ENCODE measurements around the gene SIX6.
"Not testable (repeated sequence)": the region's sequence is repeated elsewhere in the genome, so short reads cannot be mapped to it uniquely, and the experiment has no call there.

The SIX6 gene

GRCh38 chr14:60508707-60509437, at the start of gene SIX6:
SIX6 (plus strand) TSS chr14:60509146; CDS start chr14:60509399, 253 bp downstream.
- DNase-seq (ENCODE audit: insufficient read length, low spot score) (peak; percentile 68), FAIRE-seq (no peak)

- peak; percentile 9 for FAIRE-seq
- not testable (repeated sequence) for DNase-seq (ENCODE audit: insufficient read length, low spot score)
Measured at GRCh38 chr14:60480248-60480647, 28.7 kb upstream of the SIX6 start.

GRCh38 chr14:60482743-60483142, 26.2 kb upstream of the SIX6 start:
- FAIRE-seq (peak; percentile 89), DNase-seq (ENCODE audit: insufficient read length, low spot score) (no peak)

- FAIRE-seq (no peak), DNase-seq (ENCODE audit: insufficient read length, low spot score) (no peak)
Measured at GRCh38 chr14:60485057-60485597, 23.8 kb upstream of the SIX6 start.

- peak; percentile 78 for DNase-seq (ENCODE audit: insufficient read length, low spot score)
- FAIRE-seq = peak; percentile 99
Measured at GRCh38 chr14:60485598-60486251, 23.2 kb upstream of the SIX6 start, which contains the start of gene C14orf39. C14orf39 (minus strand) TSS chr14:60486063; CDS start chr14:60485078, 985 bp downstream.

- DNase-seq (ENCODE audit: insufficient read length, low spot score) = no peak
- FAIRE-seq = no peak
Measured at GRCh38 chr14:60487211-60487610, 21.7 kb upstream of the SIX6 start.

- no peak for FAIRE-seq
- DNase-seq (ENCODE audit: insufficient read length, low spot score) = no peak
Measured at GRCh38 chr14:60488175-60488574, 20.8 kb upstream of the SIX6 start.

- DNase-seq (ENCODE audit: insufficient read length, low spot score) = no peak
- peak; percentile 9 for FAIRE-seq
Measured at GRCh38 chr14:60490270-60490669, 18.7 kb upstream of the SIX6 start.

GRCh38 chr14:60495946-60496345, 13.0 kb upstream of the SIX6 start:
- DNase-seq (ENCODE audit: insufficient read length, low spot score) (no peak), FAIRE-seq (no peak)

GRCh38 chr14:60502541-60502940, 6.4 kb upstream of the SIX6 start:
- FAIRE-seq = no peak
- no peak for DNase-seq (ENCODE audit: insufficient read length, low spot score)

GRCh38 chr14:60505448-60505847, 3.5 kb upstream of the SIX6 start:
- FAIRE-seq (peak; percentile 65), DNase-seq (ENCODE audit: insufficient read length, low spot score) (no peak)

- peak; percentile 91 for FAIRE-seq
- no peak for DNase-seq (ENCODE audit: insufficient read length, low spot score)
Measured at GRCh38 chr14:60506010-60506409, 2.9 kb upstream of the SIX6 start.

- DNase-seq (ENCODE audit: insufficient read length, low spot score) = no peak
- no peak for FAIRE-seq
Measured at GRCh38 chr14:60506462-60506984, 2.4 kb upstream of the SIX6 start.

GRCh38 chr14:60506985-60507829, 1.7 kb upstream of the SIX6 start:
- DNase-seq (ENCODE audit: insufficient read length, low spot score) (no peak), FAIRE-seq (peak; percentile 74)

- DNase-seq (ENCODE audit: insufficient read length, low spot score) = no peak
- no peak for FAIRE-seq
Measured at GRCh38 chr14:60508363-60508706, 611 bp upstream of the SIX6 start.

GRCh38 chr14:60509438-60510253, 700 bp downstream of the SIX6 start:
- peak; percentile 96 for FAIRE-seq
- DNase-seq (ENCODE audit: insufficient read length, low spot score) = no peak

GRCh38 chr14:60510254-60510950, 1.5 kb downstream of the SIX6 start:
- FAIRE-seq = peak; percentile 54
- DNase-seq (ENCODE audit: insufficient read length, low spot score) = no peak

GRCh38 chr14:60510951-60511599, 2.1 kb downstream of the SIX6 start:
- no peak for DNase-seq (ENCODE audit: insufficient read length, low spot score)
- FAIRE-seq = peak; percentile 84

GRCh38 chr14:60512126-60512525, 3.2 kb downstream of the SIX6 start:
- DNase-seq (ENCODE audit: insufficient read length, low spot score) (no peak), FAIRE-seq (no peak)

All from HTR-8/SVneo (cell line).